HEK293 (cell line): Measurements from ENCODE around the gene ITGA3.

ENCODE experiments used
- BCL11A ChIP-seq: fragments of 450-650 bp; formaldehyde crosslinking; IDR thresholded peaks from 2 replicates; pipeline ENCODE4 v1.5.1; 2016; ENCODE audit warnings: low read depth, missing biosample characterization, missing genetic modification characterization
- CTCF ChIP-seq: fragments of 450-650 bp; formaldehyde crosslinking; IDR thresholded peaks from 2 replicates; pipeline ENCODE4 v1.5.1; 2016; ENCODE audit warnings: missing biosample characterization, missing genetic modification characterization

GRCh38 chr17:50130559-50131305, 74.8 kb downstream of the ITGA3 start:
- TF ChIP-seq BCL11A (tag by site-specific recombination) = no peak
- no peak for TF ChIP-seq CTCF (tag by site-specific recombination)
